Choroid plexus epithelial cell (primary cell): Measurements from ENCODE around the gene LRRC25.

Source experiments
- DNase-seq: peaks from one replicate; pipeline ENCODE4 v3.0.0-alpha.2; 2010; ENCODE audit warnings: low read depth
- H3K4me3 ChIP-seq: 2 replicates; pipeline ENCODE4 v1.5.1; 2011; ENCODE audit warnings: low read depth, mild to moderate bottlenecking, control low read depth, low read length, moderate library complexity
- CTCF ChIP-seq: conservative IDR thresholded peaks from 2 replicates; pipeline ENCODE4 v1.5.1; 2011; ENCODE audit warnings: low read depth, mild to moderate bottlenecking, control low read depth, inconsistent platforms, low read length, moderate library complexity

The LRRC25 gene

GRCh38 chr19:18435178-18435841 lies 37.9 kb upstream of the LRRC25 start:
- H3K4me3 ChIP-seq = no peak overlapping the region
- DNase-seq = no peak
- TF ChIP-seq CTCF = no peak

GRCh38 chr19:18434411-18435175 lies 37.2 kb upstream of the LRRC25 start:
- H3K4me3 ChIP-seq = peak overlapping the region; percentile 54
- no peak for TF ChIP-seq CTCF
- DNase-seq = no peak

GRCh38 chr19:18433735-18434398 lies 36.4 kb upstream of the LRRC25 start:
- peak overlapping the region; percentile 54 for H3K4me3 ChIP-seq
- no peak for TF ChIP-seq CTCF
- DNase-seq = no peak

- DNase-seq = no peak
Observed at GRCh38 chr19:18433015-18433691, 35.7 kb upstream of the LRRC25 start.

GRCh38 chr19:18432275-18433014 lies 35.0 kb upstream of the LRRC25 start:
- DNase-seq = no peak
- no peak for TF ChIP-seq CTCF
- peak overlapping the region; percentile 54 for H3K4me3 ChIP-seq

More at GRCh38 chr19:18433015-18433691, 35.7 kb upstream of the LRRC25 start:
- TF ChIP-seq CTCF = no peak
- H3K4me3 ChIP-seq = peak overlapping the region; percentile 54
